HTR-8/SVneo (cell line): ENCODE measurements around the gene CD1E.
"Not testable (repeated sequence)": the region's sequence is repeated elsewhere in the genome, so short reads cannot be mapped to it uniquely, and the experiment has no call there.

Source experiments
- DNase-seq: peaks from one replicate; pipeline ENCODE4 v3.0.0; 2011; ENCODE audit warnings: low spot score, mixed read lengths; ENCODE audit not compliant: insufficient read length
- FAIRE-seq: peaks from 2 replicates; lab custom pipeline; 2011; peaks lifted over from hg19 to GRCh38; lab: Jason Lieb, UNC

The CD1E gene

DNA sequence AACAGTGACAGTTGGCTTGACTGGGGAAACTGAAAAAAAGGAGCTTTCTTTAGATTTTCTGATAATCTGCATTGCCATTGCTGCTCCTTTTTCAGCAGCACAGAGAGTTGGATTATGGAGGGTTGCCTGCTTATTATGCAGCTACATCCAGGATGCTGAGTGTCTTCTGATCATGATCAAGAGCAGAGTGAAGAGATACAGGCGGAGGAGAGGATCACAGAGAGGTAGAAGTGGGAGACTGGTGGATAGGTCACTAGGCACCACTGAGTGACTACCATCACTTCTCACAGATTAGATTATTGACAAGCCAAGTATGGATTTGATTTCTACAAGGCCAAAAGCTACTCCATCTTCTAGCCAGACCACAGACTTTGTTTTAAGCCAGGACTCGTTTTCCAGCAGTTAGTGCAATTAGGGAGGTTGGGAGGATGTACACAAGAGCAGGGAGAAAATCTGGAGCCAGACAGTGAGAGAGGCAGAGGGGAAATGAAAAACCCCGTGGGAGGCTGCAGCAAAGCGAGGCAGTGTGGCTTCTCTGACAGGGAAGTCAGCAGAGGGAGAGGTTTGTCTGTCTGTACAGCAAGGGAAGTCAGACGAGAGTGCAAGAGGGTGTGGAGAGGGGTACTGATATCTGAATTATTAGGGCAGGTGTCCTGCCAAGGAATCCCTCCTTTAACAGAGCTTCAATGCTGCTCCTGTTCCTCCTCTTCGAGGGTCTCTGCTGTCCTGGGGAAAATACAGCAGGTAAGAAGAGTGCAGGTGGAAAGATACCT lies at the start of gene CD1E:
CD1E (plus strand) TSS at position 592 of the 773 bp plus-strand sequence; CDS start at position 687, 95 bp downstream.
- FAIRE-seq = no peak

DNA sequence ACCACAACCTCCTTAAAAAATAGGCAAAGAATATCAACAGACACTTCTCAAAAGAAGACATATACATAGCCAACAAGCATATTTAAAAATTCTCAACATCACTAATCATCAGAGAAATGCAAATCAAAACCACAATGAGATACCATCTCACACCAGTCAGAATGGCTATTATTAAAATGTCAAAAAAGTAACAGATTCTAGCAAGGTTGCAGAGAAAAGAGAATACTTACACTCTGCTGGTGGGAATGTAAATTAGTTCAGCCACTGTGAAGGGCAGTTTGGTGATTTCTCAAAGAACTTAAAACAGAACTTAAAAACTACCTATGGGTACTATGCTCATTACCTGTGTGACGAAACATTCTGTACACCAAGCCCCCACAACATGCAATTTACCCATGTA lies 43.1 kb upstream of the CD1E start:
- no peak for DNase-seq
- no peak for FAIRE-seq

More for the DNA sequence above, at the start of gene CD1E:
- DNase-seq = no peak

DNA sequence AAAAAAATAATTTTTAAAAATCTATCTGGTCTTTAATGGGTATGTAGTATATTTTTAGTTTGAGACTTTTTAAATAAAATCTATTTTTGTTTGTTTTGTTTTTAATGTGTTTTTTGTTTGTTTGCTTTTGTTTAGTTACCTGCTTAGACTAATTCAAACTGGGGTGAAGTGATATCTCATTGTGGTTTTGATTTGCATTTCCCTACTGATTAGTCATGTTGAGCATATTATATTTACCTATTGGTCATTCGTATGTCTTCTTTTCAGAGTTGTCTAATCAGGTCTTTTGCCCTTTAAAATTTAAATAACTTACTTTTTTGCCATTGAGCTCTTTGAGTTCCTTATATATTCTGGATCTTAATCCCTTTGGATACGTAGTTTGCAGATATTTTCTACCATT lies 42.6 kb upstream of the CD1E start:
- FAIRE-seq = no peak
- no peak for DNase-seq

DNA sequence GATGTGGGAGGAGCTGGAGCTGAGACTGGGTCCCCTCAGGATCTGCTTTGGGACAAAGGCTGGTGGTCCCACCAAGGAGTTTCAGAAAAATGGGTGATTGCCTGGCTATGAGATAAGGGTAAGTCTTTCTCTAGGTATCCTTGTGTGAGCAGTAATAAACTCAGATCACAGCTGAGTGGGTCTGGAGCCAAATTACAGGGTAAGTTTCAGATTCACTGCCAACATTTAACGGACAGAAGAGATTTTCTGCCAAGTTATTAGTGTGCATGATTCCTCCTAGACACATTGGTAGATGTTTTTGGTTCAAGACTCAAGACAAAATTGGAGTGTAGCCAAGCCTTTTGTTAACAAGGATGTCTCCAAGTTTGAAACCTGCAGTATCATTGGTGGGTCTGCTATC lies 29.8 kb upstream of the CD1E start:
- FAIRE-seq = no peak
- DNase-seq = no peak

DNA sequence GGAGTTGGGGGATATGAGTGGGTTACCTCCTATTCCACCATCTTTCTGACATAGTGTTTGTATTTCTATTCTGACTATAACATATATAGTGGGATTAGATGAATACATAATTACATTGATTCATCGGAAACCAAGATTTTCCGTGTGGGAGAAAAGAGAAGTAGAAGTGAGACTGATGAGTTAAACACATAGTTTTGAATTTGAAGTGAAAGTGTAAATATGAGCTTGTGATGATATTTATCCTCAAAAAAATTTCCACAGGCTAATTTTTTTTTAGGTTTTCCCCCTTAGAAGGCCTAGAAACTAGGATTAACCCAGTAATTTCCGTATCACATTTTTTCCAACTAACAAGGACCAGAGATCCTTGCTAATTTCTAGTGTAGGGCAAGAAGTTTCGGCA lies 29.3 kb upstream of the CD1E start:
- DNase-seq (no peak), FAIRE-seq (no peak)

DNA sequence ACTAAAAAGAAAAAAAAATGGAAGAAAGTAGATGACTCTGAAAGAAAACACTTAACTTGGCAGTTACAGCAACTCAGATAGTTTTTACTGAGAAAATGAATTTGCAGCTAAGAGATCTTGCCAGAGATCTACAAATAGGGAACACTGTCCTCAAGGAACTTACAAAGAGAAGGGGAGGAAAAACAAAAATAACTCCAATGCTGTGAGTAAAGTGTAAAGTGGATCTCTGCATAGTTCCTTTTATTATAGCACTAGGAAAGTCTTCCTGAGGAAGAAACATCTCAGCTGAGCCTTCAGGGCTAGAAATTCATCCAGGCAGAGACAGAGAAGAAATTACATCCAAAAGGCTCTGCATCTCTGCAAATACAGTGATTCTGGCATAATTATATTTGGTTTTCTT lies 26.2 kb upstream of the CD1E start:
- FAIRE-seq (no peak), DNase-seq (no peak)

DNA sequence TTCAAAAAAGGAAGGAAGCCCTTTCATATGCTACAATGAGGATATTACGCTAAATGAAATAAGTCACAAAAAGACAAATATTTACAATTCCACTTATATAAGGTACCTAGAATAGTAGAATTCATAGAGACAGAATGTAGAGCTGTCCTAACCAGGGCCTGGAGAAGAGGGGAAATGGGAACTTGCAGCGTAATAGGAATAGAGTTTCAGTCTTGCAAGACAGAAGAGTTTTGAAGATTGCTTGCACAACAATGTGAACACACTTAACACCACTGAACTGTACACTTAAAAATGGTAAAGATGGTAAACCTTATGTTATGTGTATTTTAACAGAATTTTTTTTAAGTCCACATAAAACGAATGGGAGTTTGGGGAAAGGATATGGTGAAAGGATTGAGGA lies 25.3 kb upstream of the CD1E start:
- no peak for FAIRE-seq
- DNase-seq = no peak

DNA sequence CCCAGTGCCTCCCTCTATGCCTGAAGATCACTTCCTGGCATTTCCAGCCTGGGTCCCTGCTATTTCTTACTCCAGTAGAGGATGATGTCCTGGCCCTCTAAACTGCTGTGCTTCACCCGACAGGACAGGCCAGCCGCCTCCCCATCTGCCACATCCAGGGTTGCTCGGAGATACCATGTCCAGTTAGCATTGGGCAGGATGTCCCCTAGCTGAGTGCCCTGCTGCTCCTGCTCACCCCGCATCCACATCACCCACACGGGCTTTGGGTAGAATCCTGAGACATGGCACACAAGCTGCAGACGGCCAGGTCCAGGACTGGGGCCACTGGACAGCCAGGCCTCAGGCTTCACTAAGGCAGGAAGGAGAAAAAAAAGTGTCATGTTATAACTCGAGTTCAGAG lies 24.4 kb upstream of the CD1E start:
- FAIRE-seq (no peak), DNase-seq (no peak)

DNA sequence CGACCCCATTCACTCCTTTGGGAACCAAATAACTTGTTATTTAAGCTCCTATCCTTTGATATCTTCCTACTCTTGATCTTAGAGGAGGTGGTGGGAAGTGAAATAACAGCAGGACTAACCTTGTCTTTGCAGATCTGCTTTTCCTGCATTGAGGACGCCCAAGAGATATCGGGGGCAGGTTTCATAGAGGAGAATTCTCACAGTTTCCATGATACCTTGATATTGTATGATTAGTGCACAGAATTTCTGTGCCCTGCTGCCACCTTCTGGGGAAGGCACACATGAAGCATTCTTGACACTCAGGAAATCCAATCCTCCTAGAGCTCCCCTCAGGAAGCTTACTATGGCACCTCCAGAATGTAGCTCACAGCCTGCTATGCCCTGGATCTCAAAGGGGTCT lies 24.0 kb upstream of the CD1E start:
- no peak for DNase-seq
- FAIRE-seq = no peak

DNA sequence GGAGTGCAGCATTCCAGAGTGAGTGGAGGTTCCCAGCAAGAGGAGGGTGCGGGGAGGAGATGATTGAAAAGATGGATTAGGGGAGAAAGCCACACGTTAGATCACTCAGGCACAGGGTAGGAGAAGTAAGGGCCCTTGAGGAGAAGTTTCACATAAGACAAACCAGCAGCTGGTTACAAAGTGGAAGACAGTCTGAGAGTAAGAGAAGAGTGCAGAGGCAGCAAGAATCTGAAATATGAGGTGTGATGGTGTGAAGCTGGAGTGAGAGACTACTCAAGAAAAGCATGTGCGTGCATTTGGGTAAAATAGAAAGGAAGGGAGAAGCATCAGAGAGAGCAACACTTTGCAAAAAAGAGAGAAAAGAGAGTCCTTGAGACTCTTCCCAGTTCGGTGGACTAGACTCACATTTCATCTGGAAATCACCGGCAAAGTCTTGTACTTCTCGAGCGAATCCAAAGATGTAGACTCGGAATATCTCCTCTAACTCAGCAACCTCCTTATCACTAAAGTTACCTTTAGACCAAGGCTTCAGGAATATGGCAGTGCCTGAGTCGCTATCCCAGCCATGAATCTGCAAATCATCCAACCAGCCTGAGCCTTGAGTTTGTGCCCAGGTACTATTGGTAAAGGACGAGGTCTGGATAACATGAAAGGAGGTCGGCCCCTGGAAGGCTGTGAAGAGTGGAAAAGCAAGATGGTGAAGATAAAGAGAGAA lies 23.1 kb upstream of the CD1E start:
- DNase-seq = no peak
- FAIRE-seq = no peak

DNA sequence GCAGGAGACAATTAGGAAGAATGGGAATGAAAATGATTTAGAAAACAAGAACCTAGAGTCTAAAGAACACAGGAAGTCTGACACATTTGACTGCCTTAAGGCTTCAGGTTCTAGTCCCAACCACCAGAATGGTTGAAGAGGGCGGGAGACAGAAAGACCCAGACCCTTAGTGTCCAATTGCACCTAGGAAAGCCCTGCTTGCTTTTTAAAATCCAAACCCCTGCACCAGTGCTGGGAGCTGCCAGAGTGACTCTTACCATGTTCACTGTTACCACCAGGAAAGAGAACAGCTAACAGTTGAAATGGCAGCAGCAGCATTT lies 22.6 kb upstream of the CD1E start:
- FAIRE-seq (no peak), DNase-seq (no peak)

DNA sequence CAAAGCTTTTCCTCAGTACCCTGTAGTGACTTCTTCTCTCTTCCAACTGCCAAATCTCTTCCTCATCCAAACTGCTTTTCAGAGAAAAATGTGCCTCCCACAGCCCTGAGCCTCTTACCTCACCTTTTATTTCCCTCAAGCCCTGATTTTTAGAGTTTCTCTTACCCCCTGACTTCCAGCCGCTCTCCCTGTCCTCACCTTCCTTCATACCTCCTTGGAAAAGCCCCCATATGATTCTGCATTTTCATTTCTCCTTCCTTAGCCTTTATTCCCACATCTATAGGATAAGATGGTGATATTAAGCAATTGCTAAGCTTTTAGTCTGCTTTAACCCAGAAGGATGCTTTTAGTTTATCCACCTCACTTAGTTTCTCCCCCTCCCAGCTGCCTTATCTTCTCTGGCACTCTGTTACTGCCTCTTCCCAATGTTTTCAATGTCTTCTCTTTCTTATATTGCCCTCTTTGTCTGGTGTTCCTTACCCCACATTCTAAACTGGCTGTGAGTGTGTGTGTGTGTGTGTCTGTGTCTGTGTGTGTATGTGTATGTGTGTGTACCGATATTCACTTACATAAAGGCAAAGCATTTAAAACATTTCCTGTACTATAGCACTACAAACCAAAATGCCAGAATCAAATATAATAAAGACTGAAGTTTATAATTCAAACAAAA lies 22.1 kb upstream of the CD1E start, which contains the start of gene CD1B:
CD1B (minus strand) TSS at position 51 of the 670 bp plus-strand sequence. CDS start 108 bp downstream, outside the sequence.
- no peak for DNase-seq
- no peak for FAIRE-seq

DNA sequence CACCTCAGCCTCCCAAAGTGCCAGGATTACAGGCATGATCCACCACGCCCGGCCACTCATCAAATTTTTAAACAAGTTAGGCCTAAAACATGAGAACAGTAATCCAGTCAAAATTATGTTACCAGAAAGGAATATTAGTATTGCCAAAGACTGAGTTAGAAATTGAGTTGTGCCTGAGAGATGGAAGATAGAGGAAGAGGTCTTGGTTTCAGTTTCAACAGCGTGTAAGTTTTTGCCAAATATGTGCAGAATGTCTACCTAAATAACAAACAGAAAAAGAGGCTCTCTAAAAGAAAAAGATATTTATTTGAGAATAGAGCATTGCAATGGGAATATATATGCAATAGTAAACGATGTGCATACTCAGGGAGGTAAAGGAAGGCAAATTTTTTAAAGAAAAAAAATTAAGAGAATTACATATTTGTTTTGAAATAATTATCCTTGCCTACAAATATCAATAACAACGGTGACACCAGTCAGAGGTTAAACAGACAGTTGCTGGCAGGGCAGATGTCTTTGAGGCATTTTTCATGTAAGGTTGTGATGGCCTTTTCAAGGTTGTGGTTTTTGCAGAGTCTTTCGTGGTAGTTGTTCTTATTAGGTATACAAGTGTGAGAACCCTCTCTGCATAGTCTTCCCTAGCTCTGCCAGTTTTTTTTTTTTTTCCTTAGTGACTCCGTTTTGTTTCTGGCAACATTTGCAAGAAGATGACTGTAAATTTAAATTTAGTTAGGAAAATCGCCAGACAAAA lies 20.1 kb upstream of the CD1E start:
- DNase-seq (no peak), FAIRE-seq (no peak)

DNA sequence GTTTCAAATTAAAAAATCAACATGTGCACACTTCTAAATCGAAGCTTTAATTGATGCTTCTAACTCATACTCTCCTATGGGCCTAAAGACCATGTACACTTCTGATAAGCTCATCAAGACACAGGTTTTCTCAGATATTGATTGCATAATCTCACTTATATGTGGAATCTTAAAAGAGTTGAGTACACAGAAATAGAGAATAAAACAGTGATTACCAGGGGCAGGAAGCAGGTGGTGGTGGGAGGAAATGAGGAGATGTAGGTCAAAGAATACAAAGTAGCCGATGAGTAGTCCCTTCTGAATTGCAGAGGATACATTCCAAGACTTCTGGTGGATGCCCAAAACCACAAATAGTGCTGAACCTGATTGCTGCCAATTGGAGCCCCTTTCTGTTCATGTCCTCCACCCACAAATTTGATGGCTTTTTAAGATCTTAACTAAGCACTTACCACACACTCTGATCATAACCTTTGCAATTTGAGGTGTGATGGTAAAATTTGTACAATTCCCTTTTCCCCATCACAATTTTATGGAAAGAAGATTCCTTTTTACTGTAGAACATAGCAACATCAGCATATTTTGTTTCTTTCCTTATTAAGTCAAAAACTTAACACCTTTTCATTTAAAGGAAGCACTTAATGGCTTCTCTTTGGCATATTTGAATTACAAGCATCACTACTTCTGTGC lies 19.0 kb upstream of the CD1E start:
- FAIRE-seq (no peak), DNase-seq (no peak)

DNA sequence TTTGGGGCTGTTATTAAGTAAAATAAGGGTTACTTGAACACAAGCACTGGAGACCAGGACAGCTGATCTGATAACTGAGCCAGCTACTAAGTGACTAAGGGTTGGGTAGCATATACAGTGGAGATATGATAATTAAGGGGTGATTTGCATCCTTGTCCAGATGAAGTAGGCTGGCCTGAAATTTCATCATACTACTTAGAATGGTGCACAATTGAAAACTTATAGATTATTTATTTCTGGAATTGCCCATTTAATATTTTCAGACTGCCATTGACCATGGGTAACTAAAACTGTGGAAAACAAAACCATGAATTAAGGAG lies 18.5 kb upstream of the CD1E start:
- FAIRE-seq (no peak), DNase-seq (no peak)

DNA sequence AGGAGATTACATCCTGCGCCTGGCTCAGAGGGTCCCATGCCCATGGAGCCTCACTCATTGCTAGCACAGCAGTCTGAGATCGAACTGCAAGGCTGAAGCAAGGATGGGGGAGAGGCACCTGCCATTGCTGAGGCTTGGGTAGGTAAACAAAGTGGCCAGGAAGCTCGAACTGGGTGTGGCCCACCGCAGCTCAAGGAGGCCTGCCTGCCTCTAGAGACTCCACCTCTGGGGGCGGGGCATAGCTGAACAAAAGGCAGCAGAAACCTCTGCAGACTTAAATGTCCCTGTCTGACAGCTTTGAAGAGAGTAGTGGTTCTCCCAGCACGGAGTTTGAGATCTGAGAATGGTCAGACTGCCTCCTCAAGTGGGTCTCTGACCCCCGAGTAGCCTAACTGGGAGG lies 17.3 kb upstream of the CD1E start:
- not testable (repeated sequence) for FAIRE-seq, DNase-seq

DNA sequence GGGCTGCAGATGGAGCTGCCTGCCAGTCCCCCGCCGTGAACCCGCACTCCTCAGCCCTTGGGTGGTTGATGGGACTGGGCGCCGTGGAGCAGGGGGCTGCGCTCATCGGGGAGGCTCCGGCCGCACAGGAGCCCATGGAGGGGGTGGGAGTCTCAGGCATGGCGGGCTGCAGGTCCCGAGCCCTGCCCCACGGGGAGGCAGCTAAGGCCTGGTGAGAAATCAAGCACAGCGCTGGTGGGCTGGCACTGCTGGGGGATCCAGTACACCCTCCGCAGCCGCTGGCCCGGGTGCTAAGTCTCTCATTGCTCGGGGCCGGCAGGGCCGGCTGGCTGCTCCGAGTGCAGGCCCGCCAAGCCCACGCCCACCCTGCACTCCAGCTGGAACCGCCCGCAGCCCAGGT lies 4.7 kb upstream of the CD1E start:
- not testable (repeated sequence) for FAIRE-seq, DNase-seq

DNA sequence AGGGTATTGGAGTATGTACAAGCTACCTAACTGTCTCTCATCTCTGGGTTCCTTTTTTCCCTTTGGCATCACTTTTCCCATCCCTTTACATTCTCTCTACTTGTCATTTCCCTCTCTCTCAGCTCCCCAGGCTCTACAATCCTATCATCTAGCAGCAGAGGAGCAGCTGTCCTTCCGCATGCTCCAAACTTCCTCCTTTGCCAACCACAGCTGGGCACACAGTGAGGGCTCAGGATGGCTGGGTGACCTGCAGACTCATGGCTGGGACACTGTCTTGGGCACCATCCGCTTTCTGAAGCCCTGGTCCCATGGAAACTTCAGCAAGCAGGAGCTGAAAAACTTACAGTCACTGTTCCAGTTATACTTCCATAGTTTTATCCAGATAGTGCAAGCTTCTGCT lies 561 bp downstream of the CD1E start:
- no peak for DNase-seq
- no peak for FAIRE-seq

DNA sequence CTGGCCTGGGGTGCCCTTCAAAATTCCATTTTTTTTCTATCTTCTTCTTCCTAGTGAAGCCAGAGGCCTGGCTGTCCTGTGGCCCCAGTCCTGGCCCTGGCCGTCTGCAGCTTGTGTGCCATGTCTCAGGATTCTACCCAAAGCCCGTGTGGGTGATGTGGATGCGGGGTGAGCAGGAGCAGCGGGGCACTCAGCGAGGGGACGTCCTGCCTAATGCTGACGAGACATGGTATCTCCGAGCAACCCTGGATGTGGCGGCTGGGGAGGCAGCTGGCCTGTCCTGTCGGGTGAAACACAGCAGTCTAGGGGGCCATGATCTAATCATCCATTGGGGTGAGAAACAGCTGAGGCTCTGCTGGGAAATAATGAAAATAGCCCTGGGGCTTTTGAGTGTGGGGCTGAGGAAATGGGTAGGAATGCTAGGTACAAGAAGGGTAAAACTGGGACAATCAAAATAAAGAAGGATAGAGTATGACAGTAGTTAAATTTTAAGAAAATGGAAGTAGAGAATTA lies 2.1 kb downstream of the CD1E start:
- DNase-seq (no peak), FAIRE-seq (no peak)

DNA sequence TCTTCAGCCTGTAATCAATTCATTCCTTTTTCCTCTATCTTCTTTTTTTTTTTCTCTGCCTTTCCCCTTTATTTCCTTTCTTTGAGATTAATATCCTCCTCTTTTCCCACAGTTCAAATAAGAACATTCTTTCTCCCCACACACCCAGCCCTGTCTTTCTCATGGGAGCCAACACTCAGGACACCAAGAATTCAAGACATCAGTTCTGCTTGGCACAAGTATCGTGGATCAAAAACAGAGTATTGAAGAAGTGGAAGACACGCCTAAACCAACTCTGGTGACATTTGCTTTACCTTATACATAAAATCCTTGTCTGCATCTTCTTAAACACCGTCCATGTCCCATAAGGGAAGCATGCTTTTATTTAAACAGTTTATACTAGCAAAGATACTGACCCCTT lies 2.9 kb downstream of the CD1E start:
- DNase-seq (no peak), FAIRE-seq (no peak)
